A673 (cell line): ENCODE measurements around the gene ACSS2.

Experiments
- EZH2 ChIP-seq: fragments of 200-600 bp; sonication (generic); IDR thresholded peaks from 2 replicates; pipeline ENCODE4 v1.6.1; 2017; ENCODE audit warnings: borderline replicate concordance, low read depth, mild to moderate bottlenecking, mixed read lengths, antibody characterized with exemption, low read length; ENCODE audit not compliant: poor library complexity, severe bottlenecking
- TF ChIP-seq, protein P1 (sequence below): fragments of 300-800, 200-600 bp; sonication (generic); conservative IDR thresholded peaks from 2 replicates; pipeline ENCODE4 v1.5.1; 2017; ENCODE audit warnings: low read depth, mild to moderate bottlenecking, antibody characterized with exemption, low read length, moderate library complexity, mixed read lengths

DNA sequence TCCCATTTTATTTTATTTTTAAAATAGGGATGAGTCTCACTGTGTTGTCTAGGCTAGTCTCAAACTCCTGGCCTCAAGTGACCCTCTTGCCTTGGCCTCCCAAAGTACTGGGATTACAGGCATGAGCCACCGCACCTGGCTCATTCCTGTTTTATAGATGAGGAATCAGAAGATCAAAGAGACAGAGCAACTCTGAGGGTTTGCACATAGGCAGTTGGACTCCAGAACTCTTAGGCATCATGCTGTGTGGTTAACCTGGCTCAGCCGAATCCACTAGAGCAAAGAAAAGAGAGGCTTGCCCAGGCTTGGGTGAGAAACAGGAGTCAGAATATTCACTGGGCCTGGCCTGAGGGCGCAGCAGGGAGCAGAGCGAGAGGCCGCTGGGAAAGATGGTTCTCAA, 88.6 kb downstream of the ACSS2 start:
- TF ChIP-seq, protein P1, sequence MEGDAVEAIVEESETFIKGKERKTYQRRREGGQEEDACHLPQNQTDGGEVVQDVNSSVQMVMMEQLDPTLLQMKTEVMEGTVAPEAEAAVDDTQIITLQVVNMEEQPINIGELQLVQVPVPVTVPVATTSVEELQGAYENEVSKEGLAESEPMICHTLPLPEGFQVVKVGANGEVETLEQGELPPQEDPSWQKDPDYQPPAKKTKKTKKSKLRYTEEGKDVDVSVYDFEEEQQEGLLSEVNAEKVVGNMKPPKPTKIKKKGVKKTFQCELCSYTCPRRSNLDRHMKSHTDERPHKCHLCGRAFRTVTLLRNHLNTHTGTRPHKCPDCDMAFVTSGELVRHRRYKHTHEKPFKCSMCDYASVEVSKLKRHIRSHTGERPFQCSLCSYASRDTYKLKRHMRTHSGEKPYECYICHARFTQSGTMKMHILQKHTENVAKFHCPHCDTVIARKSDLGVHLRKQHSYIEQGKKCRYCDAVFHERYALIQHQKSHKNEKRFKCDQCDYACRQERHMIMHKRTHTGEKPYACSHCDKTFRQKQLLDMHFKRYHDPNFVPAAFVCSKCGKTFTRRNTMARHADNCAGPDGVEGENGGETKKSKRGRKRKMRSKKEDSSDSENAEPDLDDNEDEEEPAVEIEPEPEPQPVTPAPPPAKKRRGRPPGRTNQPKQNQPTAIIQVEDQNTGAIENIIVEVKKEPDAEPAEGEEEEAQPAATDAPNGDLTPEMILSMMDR: no peak
- TF ChIP-seq EZH2: no peak
